Myocyte (in vitro differentiated cells): Measurements from ENCODE around the gene TNK1. TPM values are rescaled to one million over a fixed set of nuclear protein-coding genes. Genes with fewer than 3 reads are reported as not detected.
A peak's percentile ranks its signal among the peaks of the same experiment; 100 is the strongest.
"Not testable (repeated sequence)": the region's sequence is repeated elsewhere in the genome, so short reads cannot be mapped to it uniquely, and the experiment has no call there.

Experiments used
- DNase-seq: peaks from one replicate; pipeline ENCODE4 v3.0.0-alpha.2; 2012; ENCODE audit warnings: low read depth
- polyA plus RNA-seq: library from polyadenylated mRNA; unstranded; fragments of >200 nt; gene quantifications from one replicate; pipeline ENCODE4 v1.2.1, GENCODE V29; 2012; ENCODE audit warnings: missing spikeins
- total RNA-seq: library from RNA; depleted of rRNA; stranded (reverse); fragments of >200 nt; gene quantifications from 2 replicates; pipeline ENCODE4 v1.2.3, GENCODE V29; 2014

TNK1 gene
- not detected in 2 replicates for total RNA-seq
- 0.32 TPM for polyA plus RNA-seq

- no peak for DNase-seq
These were observed at the start of gene TNK1 for GRCh38 chr17:7380855-7381683. TNK1 (plus strand) TSS chr17:7381089; CDS start chr17:7382927, 1,838 bp downstream.

GRCh38 chr17:7332111-7332510, 48.8 kb upstream of the TNK1 start:
- no peak for DNase-seq

DNA sequence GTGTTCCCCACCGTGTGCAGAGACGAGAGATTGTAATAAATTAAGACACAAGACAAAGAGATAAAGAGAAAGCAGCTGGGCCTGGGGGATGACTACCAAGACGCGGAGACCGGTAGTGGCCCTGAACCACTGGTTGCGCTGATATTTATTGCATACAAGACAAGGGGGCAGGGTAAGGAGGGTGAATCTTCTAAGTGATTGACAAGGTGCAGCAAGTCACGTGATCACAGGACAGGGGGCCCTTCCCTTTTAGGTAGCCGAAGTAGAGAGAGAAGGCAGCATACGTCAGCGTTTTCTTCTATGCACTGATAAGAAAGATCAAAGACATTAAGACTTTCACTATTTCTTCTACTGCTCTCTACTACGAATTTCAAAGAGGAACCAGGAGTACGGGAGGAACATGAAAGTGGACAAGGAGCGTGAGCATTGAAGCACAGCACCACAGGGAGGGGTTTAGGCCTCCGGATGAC, 48.3 kb upstream of the TNK1 start:
- DNase-seq: not testable (repeated sequence)

GRCh38 chr17:7334938-7335538, 45.9 kb upstream of the TNK1 start:
- no peak for DNase-seq

DNA sequence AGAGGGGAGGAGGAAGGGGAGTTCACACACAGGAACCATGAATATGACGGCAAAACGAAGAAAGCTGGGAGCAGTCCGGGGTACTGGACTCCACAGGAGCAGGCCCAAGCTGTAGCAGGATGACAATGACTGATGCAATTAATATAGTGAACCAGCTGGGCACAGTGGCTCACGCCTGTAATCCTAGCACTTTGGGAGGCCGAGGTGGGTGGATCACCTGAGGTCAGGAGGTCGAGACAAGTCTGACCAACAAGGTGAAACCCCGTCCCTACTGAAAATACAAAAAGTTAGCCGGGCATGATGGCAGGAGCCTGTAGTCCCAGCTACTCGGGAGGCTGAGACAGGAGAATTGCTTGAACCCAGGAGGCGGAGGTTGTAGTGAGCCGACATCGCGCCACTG, 45.1 kb upstream of the TNK1 start:
- not testable (repeated sequence) for DNase-seq

DNA sequence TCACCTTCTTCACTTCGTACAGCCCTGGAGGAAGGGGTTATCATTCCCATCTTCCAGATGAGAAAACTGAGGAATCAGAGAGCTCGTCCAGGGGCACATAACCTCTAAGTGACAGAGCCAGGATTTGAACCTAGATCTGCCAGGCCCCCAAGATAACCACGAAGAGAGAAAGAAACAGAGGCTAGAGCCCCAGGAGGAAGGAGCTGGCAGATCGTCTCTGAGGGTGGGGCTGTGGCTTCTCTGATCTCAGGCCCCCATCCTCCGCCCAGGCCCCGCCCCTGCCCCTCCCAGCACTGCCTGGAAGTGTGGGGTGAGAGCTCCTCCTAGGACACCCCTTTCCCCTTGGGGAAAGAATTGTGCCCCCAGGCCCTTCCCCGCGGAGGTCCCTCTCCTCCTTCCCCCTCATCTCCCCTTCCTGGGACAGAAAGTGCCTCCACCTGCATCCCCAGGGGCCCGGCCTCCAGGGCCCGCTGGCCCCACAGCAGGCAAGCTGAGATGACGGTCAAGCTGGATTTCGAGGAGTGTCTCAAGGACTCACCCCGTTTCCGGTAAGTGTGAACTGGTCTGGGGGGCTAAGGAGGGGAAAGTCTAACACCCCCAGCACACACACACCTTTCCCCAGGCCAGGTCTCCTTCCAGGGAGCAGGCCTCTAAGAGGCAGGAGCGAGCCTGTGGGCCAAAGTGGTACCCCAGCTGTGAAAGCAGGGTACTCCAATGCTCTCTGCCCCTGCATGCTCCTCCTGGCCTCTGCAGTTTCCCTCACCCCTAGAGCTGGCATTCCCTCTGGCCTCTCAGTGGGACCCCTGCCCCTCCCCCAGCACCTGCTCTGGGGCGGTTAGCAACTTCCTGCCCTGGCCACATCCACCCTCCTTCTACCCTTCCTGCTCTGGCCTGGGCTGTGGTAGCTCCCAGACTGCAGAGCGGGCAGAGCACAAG, 44.4 kb upstream of the TNK1 start, which contains the start of gene ACAP1:
TSS of gene ACAP1 (plus strand) at position 290 of the 936 bp plus-strand sequence. CDS start at position 496, 206 bp downstream.
- DNase-seq: no peak

DNA sequence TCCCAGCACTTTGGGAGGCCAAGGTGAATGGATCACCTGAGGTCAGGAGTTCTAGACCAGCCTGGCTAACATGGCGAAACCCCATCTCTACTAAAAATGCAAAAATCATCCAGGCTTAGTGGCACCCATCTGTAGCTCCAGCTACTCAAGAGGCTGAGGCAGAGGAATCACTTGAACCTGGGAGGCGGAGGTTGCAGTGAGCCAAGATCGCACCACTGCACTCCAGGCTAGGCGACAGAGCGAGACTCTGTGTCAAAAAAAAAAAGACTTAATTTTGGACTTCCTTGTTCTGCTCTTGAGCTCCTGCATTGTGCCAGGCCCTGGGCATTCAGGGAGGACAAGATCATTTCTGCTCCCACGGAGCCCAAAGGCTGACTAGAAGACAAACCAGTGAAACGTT, 43.3 kb upstream of the TNK1 start:
- DNase-seq: not testable (repeated sequence)

DNA sequence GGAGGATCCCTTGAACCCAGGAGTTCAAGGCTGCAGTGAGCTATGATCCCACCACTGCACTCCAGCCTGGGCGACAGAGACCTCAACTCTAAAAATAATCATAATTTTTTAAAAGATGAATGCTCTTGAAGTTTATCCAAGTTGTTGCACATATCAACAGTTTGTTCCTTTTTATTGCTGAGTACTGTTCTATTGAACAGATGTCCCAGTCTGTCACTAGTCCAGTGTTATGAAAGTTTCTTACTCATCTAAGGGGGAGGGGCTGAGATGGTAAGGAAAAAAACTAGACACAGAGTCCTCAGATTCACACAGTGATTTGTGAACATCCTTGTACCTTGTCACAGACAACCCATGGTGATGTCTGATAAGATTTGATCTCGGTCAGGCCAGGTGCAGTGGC, 40.7 kb upstream of the TNK1 start:
- DNase-seq: peak; percentile 77

DNA sequence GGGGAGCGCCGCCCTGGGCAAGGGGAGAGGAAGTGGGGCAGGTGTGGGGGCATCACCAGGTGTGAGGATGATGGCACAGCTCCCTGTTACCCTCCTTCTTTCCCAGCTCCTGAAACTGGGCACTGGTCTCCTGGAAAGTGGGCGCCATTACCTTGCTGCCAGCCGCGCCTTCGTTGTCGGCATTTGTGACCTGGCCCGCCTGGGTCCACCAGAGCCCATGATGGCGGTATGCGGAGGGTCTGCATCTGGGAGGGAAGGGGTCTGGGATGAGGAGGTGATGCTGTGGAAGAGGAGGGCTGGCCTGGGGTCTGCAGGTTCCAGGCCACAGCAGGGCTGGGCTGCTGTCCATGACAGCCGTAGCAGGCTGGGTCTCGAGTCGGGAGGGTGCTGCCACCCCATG, 39.0 kb upstream of the TNK1 start:
- DNase-seq: no peak

DNA sequence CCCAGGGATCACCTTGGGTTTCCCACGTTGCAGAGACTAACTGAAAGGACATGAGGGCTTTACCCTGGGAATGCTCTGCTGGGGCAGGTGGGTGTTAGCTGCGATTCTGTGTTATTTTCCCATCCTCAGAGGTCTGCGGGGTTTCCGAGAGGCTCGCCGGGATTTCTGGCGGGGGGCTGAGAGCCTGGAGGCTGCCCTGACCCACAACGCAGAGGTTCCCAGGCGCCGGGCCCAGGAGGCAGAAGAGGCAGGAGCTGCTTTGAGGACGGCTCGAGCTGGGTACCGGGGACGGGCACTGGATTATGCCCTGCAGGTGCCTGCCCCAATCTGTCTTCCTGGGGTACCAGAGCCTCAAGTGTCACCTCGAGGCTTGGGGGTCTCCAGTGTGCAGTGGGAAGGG, 37.6 kb upstream of the TNK1 start:
- no peak for DNase-seq

DNA sequence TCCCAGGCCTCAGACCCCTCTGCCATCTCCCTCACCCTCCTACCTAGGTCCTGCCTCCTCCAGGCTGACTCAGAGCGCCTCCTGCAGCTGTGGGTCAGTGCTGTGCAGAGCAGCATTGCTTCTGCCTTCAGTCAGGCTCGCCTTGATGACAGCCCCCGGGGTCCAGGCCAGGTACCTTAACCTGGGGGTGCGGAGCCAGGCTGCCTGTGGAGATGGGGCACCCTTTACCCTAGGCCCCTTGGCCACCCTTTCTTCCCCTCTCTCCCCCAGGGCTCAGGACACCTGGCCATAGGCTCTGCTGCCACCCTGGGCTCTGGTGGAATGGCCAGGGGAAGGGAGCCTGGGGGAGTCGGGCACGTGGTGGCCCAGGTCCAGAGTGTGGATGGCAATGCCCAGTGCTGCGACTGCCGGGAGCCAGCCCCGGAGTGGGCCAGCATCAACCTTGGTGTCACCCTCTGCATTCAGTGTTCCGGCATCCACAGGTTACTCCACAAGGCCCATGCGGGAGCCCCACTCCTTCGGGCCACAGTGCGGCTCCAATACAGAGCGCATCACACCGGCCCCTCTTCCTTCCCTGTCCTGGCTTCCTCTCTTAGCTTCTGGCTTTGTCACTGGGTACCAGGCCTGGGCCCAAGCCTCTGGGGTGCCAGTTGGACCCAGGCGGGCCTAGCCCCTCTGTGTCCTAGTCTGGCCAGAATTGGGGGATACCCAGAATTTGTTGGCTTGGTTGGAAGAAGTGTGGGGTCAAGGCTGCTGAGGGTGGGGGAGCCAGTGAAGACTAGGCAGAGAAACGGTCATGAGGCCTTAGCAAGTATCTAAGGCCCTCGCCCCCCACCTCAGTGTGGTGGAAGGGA, 33.9 kb upstream of the TNK1 start:
- DNase-seq: no peak

DNA sequence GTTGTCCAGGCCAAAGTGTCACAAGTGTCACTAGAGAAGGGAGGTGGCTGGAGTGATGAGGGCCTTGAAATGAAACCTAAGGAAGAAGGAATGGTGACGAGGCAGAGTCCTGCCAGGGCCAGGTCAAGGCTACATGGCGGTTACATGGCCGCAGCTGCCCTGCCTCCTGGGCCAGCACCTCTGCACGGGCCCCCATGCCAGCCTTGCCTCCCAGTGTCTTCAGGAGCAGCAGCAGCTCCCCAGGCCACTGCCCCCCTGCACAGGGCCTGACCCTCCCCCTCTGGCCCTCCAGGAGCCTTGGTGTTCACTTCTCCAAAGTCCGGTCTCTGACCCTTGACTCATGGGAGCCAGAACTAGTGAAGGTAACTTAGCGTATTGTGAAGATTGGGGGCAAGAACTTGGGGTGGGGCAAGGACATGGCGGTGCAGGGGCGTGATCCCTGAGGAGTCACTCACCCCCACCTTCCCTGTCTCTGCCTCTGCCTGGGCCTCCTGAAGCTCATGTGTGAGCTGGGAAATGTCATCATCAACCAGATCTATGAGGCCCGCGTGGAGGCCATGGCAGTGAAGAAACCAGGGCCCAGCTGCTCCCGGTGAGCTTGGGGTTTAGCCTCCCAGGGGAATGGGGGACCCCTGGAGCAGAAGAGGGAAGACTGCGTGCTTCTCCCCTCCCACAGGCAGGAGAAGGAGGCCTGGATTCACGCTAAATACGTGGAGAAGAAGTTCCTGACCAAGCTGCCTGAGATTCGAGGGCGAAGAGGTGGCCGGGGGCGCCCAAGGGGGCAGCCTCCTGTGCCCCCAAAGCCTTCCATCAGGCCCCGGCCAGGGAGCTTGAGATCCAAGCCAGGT, 33.0 kb upstream of the TNK1 start:
- no peak for DNase-seq

GRCh38 chr17:7348478-7349242, 32.2 kb upstream of the TNK1 start:
- DNase-seq: no peak

DNA sequence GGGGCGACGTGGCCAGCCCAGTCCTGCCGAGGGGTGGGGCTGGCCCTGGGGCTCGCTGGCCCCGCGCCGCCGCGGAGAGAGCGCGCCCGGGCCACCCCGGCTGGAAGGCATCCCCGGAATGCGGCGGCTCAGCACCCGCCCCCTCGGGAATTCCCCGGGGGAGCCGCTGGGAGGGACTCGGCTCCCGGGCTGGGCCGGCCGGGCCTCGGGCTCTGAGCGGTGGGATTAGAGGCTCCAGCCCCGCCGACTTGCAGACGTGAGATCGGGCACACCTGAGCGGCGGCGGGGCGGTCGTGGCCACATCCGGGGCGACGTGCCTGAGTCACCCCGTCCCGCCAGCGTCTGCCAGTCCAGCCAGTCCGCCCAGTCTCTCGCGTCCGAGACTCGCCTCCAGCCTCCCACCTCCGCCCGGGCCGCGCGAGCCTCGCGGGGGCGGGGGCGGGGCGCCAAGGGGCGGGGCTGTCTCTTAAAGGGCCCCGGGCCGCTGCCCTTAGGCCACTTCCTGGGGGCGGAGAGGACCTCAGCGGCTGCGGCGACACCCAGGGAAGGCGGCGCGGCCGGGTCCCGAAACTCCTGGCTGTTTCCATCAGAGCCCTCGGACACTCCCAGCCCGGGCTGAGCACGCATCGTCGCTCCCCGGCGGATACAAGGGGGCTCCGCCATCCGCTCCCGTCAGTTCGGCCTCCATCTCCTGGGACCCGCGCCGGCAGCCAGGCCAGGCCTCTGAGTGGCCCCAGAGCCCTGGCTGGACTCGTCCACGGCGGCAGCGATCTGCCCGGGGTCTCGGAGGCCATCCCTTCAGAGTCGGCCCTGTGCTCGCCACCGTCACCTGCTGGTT, 29.0 kb upstream of the TNK1 start, which contains the start of gene KCTD11:
TSS of gene KCTD11 (plus strand) at position 498 of the 838 bp plus-strand sequence.
- peak; percentile 93 for DNase-seq

GRCh38 chr17:7352503-7352889, 28.4 kb upstream of the TNK1 start:
- no peak for DNase-seq

GRCh38 chr17:7352910-7353635, 27.8 kb upstream of the TNK1 start:
- no peak for DNase-seq

- DNase-seq: no peak
These were observed 26.5 kb upstream of the TNK1 start for GRCh38 chr17:7354262-7354843.
